Dendritic cell treated with granulocyte-macrophage colony-stimulating factor and Interleukin-4, amounts not matched to agents 40 ng/mL and 50 ng/mL, for 4 days (primary cell): ENCODE data around the gene FCMR.

Experiments
- H3K27ac Mint-ChIP-seq: one replicate; pipeline ENCODE4 v1.8.0; 2022; ENCODE audit warnings: mild to moderate bottlenecking, mixed read lengths
- H3K27me3 Mint-ChIP-seq: one replicate; pipeline ENCODE4 v1.8.0; 2022; ENCODE audit warnings: mild to moderate bottlenecking, mixed read lengths
- H3K36me3 Mint-ChIP-seq: one replicate; pipeline ENCODE4 v1.8.0; 2022; ENCODE audit warnings: low read depth, mixed read lengths
- H3K4me1 Mint-ChIP-seq: one replicate; pipeline ENCODE4 v1.8.0; 2022; ENCODE audit warnings: low read depth, mixed read lengths
- H3K4me3 Mint-ChIP-seq: one replicate; pipeline ENCODE4 v1.8.0; 2022; ENCODE audit warnings: mild to moderate bottlenecking, moderate library complexity, mixed read lengths
- H3K9me3 Mint-ChIP-seq: one replicate; pipeline ENCODE4 v1.8.0; 2022; ENCODE audit warnings: mixed read lengths
- intact Hi-C: fragments of 100-400 bp; cut with micrococcal nuclease; formaldehyde crosslinking; loops from one replicate; pipeline ENCODE4 v1.15.0; 2022

FCMR gene

GRCh38 chr1:206895837-206896242 is 25.9 kb downstream of the FCMR start:
- Mint-ChIP-seq H3K4me1 (peaks cover 16% of the 10 kb centered on the region), H3K9me3 (no peaks in the 10 kb centered on the region), H3K4me3 (no peak overlapping the region), H3K36me3 (no peaks in the 10 kb centered on the region), H3K27ac (no peak overlapping the region), H3K27me3 (peaks cover 47% of the 10 kb centered on the region)
- intact Hi-C loops: no loop called here

GRCh38 chr1:206895325-206895724 is 26.4 kb downstream of the FCMR start:
- Mint-ChIP-seq H3K27ac (no peak overlapping the region), H3K4me3 (no peak overlapping the region), H3K9me3 (no peaks in the 10 kb centered on the region), H3K4me1 (peaks cover 21% of the 10 kb centered on the region), H3K27me3 (peaks cover 46% of the 10 kb centered on the region), H3K36me3 (no peaks in the 10 kb centered on the region)
- intact Hi-C loops: no loop called here

- peaks cover 35% of the 10 kb centered on the region for H3K27me3 Mint-ChIP-seq
- no peaks in the 10 kb centered on the region for H3K36me3 Mint-ChIP-seq
- H3K9me3 Mint-ChIP-seq: no peaks in the 10 kb centered on the region
- peaks cover 23% of the 10 kb centered on the region for H3K4me1 Mint-ChIP-seq
- H3K4me3 Mint-ChIP-seq: no peak overlapping the region
- H3K27ac Mint-ChIP-seq: no peak overlapping the region
- intact Hi-C loops: no loop called here
Observed at GRCh38 chr1:206893380-206893779, 28.4 kb downstream of the FCMR start.

- no peaks in the 10 kb centered on the region for H3K9me3 Mint-ChIP-seq
- intact Hi-C loops: no loop called here
- peaks cover 37% of the 10 kb centered on the region for H3K27me3 Mint-ChIP-seq
- no peaks in the 10 kb centered on the region for H3K36me3 Mint-ChIP-seq
- no peak overlapping the region for H3K27ac Mint-ChIP-seq
- H3K4me3 Mint-ChIP-seq: no peak overlapping the region
- H3K4me1 Mint-ChIP-seq: peaks cover 21% of the 10 kb centered on the region
Observed at GRCh38 chr1:206892351-206892984, 29.3 kb downstream of the FCMR start.

GRCh38 chr1:206891412-206891811 is 30.3 kb downstream of the FCMR start:
- intact Hi-C loops: no loop called here
- H3K36me3 Mint-ChIP-seq: no peaks in the 10 kb centered on the region
- H3K27ac Mint-ChIP-seq: no peak overlapping the region
- H3K4me1 Mint-ChIP-seq: peaks cover 17% of the 10 kb centered on the region
- H3K4me3 Mint-ChIP-seq: no peak overlapping the region
- H3K27me3 Mint-ChIP-seq: peaks cover 34% of the 10 kb centered on the region
- H3K9me3 Mint-ChIP-seq: no peaks in the 10 kb centered on the region

GRCh38 chr1:206890125-206891060 is 31.3 kb downstream of the FCMR start:
- Mint-ChIP-seq H3K27me3 (peaks cover 38% of the 10 kb centered on the region), H3K4me3 (no peak overlapping the region), H3K27ac (peak overlapping the region; percentile 13), H3K36me3 (no peaks in the 10 kb centered on the region), H3K9me3 (no peaks in the 10 kb centered on the region), H3K4me1 (peaks cover 17% of the 10 kb centered on the region)
- intact Hi-C loops: no loop called here

- Mint-ChIP-seq H3K4me3 (no peak overlapping the region), H3K27me3 (peaks cover 37% of the 10 kb centered on the region), H3K4me1 (peaks cover 17% of the 10 kb centered on the region), H3K36me3 (no peaks in the 10 kb centered on the region), H3K27ac (no peak overlapping the region), H3K9me3 (no peaks in the 10 kb centered on the region)
- intact Hi-C loops: no loop called here
Observed at GRCh38 chr1:206887701-206888100, 34.0 kb downstream of the FCMR start.

- Mint-ChIP-seq H3K4me3 (no peak overlapping the region), H3K9me3 (no peaks in the 10 kb centered on the region), H3K4me1 (peaks cover 17% of the 10 kb centered on the region), H3K27me3 (peaks cover 40% of the 10 kb centered on the region), H3K27ac (no peak overlapping the region), H3K36me3 (no peaks in the 10 kb centered on the region)
- intact Hi-C loops: no loop called here
Observed at GRCh38 chr1:206886831-206887230, 34.9 kb downstream of the FCMR start.

- Mint-ChIP-seq H3K27ac (no peak overlapping the region), H3K4me1 (peaks cover 4% of the 10 kb centered on the region), H3K27me3 (peaks cover 32% of the 10 kb centered on the region), H3K36me3 (no peaks in the 10 kb centered on the region), H3K4me3 (no peak overlapping the region), H3K9me3 (no peaks in the 10 kb centered on the region)
- intact Hi-C loops: no loop called here
Observed at GRCh38 chr1:206885341-206886060, 36.2 kb downstream of the FCMR start.

GRCh38 chr1:206883876-206884275 is 37.9 kb downstream of the FCMR start:
- H3K4me1 Mint-ChIP-seq: no peaks in the 10 kb centered on the region
- H3K36me3 Mint-ChIP-seq: no peaks in the 10 kb centered on the region
- no peak overlapping the region for H3K4me3 Mint-ChIP-seq
- intact Hi-C loops: no loop called here
- H3K27ac Mint-ChIP-seq: no peak overlapping the region
- peaks cover 30% of the 10 kb centered on the region for H3K27me3 Mint-ChIP-seq
- H3K9me3 Mint-ChIP-seq: peaks cover 7% of the 10 kb centered on the region

- intact Hi-C loops: no loop called here
- Mint-ChIP-seq H3K4me1 (no peaks in the 10 kb centered on the region), H3K9me3 (peaks cover 14% of the 10 kb centered on the region), H3K27me3 (peaks cover 27% of the 10 kb centered on the region), H3K27ac (no peak overlapping the region), H3K4me3 (no peak overlapping the region), H3K36me3 (no peaks in the 10 kb centered on the region)
Observed at GRCh38 chr1:206883160-206883559, 38.6 kb downstream of the FCMR start.

- H3K27me3 Mint-ChIP-seq: peaks cover 24% of the 10 kb centered on the region
- peaks cover 18% of the 10 kb centered on the region for H3K9me3 Mint-ChIP-seq
- no peak overlapping the region for H3K4me3 Mint-ChIP-seq
- H3K4me1 Mint-ChIP-seq: no peaks in the 10 kb centered on the region
- no peaks in the 10 kb centered on the region for H3K36me3 Mint-ChIP-seq
- no peak overlapping the region for H3K27ac Mint-ChIP-seq
- intact Hi-C loops: no loop called here
Observed at GRCh38 chr1:206882555-206882954, 39.2 kb downstream of the FCMR start.

- Mint-ChIP-seq H3K27me3 (peaks cover 13% of the 10 kb centered on the region), H3K4me3 (no peak overlapping the region), H3K36me3 (no peaks in the 10 kb centered on the region), H3K27ac (no peak overlapping the region), H3K9me3 (peaks cover 27% of the 10 kb centered on the region), H3K4me1 (no peaks in the 10 kb centered on the region)
- intact Hi-C loops: no loop called here
Observed at GRCh38 chr1:206880314-206880713, 41.4 kb downstream of the FCMR start.

GRCh38 chr1:206878456-206878855 is 43.3 kb downstream of the FCMR start:
- no peaks in the 10 kb centered on the region for H3K4me1 Mint-ChIP-seq
- no peaks in the 10 kb centered on the region for H3K36me3 Mint-ChIP-seq
- no peak overlapping the region for H3K27ac Mint-ChIP-seq
- H3K4me3 Mint-ChIP-seq: no peak overlapping the region
- peaks cover 27% of the 10 kb centered on the region for H3K9me3 Mint-ChIP-seq
- intact Hi-C loops: no loop called here
- peaks cover 11% of the 10 kb centered on the region for H3K27me3 Mint-ChIP-seq
